Measurements from ENCODE around the gene L3MBTL2. TPM values are rescaled to one million over a fixed set of nuclear protein-coding genes. Genes with fewer than 3 reads are reported as not detected.

Gene L3MBTL2
- total and polyA plus RNA-seq, 4 donors = 8.7 to 17.4 (median 12.3) TPM

- no peaks in the 10 kb centered on the region for H3K9me3 ChIP-seq (ENCODE audit: control insufficient read depth in 4 of 4, low read length in 3 of 4)
- H3K4me1 ChIP-seq (ENCODE audit: control insufficient read depth in 4 of 4, insufficient read depth in 4 of 4, low read length in 3 of 4) = no peaks in the 10 kb centered on the region
- H3K27me3 ChIP-seq (ENCODE audit: control insufficient read depth in 4 of 4, insufficient read depth in 4 of 4, low read length in 3 of 4) = no peaks in the 10 kb centered on the region
- TF ChIP-seq RAD21 (IDR thresholded peaks at IDR 0.05) = no peak
- H3K4me3 ChIP-seq (ENCODE audit: low read depth in 1 of 3, low read length in 3 of 3) = no peak overlapping the region
- H3K36me3 ChIP-seq (ENCODE audit: control insufficient read depth in 4 of 4, insufficient read depth in 3 of 4, low read depth in 1 of 4, low read length in 3 of 4) = peaks cover 14 to 28% (median 23%) of the 10 kb centered on the region in 4 donors
- 81% methylated on average over 15 of the region's 15 CpGs for WGBS
- no peak overlapping the region for H3K9ac ChIP-seq (ENCODE audit: low read depth in 1 of 2, low read length in 2 of 2)
- DNase-seq (ENCODE audit: low spot score) = no peak
- no peak overlapping the region for H3K27ac ChIP-seq (ENCODE audit: low read depth in 1 of 2, low read length in 2 of 2)
Observed at GRCh38 chr22:41181349-41182241, 23.5 kb upstream of the L3MBTL2 start.

- Histone ChIP-seq H3K9me3 (ENCODE audit: control insufficient read depth in 4 of 4, low read length in 3 of 4) (no peaks in the 10 kb centered on the region), H3K36me3 (ENCODE audit: control insufficient read depth in 4 of 4, insufficient read depth in 3 of 4, low read depth in 1 of 4, low read length in 3 of 4) (peaks cover 3 to 6% (median 4%) of the 10 kb centered on the region in 4 donors), H3K27me3 (ENCODE audit: control insufficient read depth in 4 of 4, insufficient read depth in 4 of 4, low read length in 3 of 4) (no peaks in the 10 kb centered on the region), H3K4me1 (ENCODE audit: control insufficient read depth in 4 of 4, insufficient read depth in 4 of 4, low read length in 3 of 4) (no peaks in the 10 kb centered on the region), H3K4me3 (ENCODE audit: low read depth in 1 of 3, low read length in 3 of 3) (no peak overlapping the region), H3K27ac (ENCODE audit: low read depth in 1 of 2, low read length in 2 of 2) (no peak overlapping the region), H3K9ac (ENCODE audit: low read depth in 1 of 2, low read length in 2 of 2) (no peak overlapping the region)
- no peak for TF ChIP-seq ZBTB33 (IDR thresholded peaks at IDR 0.05)
- TF ChIP-seq YY1 (IDR thresholded peaks at IDR 0.05) = no peak
- no peak for TF ChIP-seq SP1 (IDR thresholded peaks at IDR 0.05)
- TF ChIP-seq ATF3 (IDR thresholded peaks at IDR 0.05) = no peak
- no peak for TF ChIP-seq EGR1 (IDR thresholded peaks at IDR 0.05; ENCODE audit: low read depth in 2 of 2)
- TF ChIP-seq FOXA2 (IDR thresholded peaks at IDR 0.05) = no peak
- no peak for TF ChIP-seq REST (IDR thresholded peaks at IDR 0.05)
- no peak for TF ChIP-seq MAX (IDR thresholded peaks at IDR 0.05)
- no peak for TF ChIP-seq HNF4A (conservative IDR thresholded peaks at IDR 0.05)
- TF ChIP-seq TAF1 (conservative IDR thresholded peaks at IDR 0.05) = no peak
- no peak for DNase-seq (ENCODE audit: low spot score)
- 72% methylated on average over 3 of the region's 3 CpGs for WGBS
Observed at GRCh38 chr22:41184679-41185078, 20.4 kb upstream of the L3MBTL2 start.
